ENCODE data around the gene DENND2A. TPM values are rescaled to one million over a fixed set of nuclear protein-coding genes. Genes with fewer than 3 reads are reported as not detected.
"Not testable (repeated sequence)": the region's sequence is repeated elsewhere in the genome, so short reads cannot be mapped to it uniquely, and the experiment has no call there.

Gene DENND2A
- total and polyA plus RNA-seq, 8 donors = 9.3 to 47.2 (median 37.6) TPM

- no peaks in the 10 kb centered on the region for H3K9me3 ChIP-seq
- no peak for DNase-seq
- no peak overlapping the region for H3K4me3 ChIP-seq
- H3K27ac ChIP-seq = no peak overlapping the region
- H3K27me3 ChIP-seq = no peaks in the 10 kb centered on the region
- no peaks in the 10 kb centered on the region for H3K36me3 ChIP-seq
- TF ChIP-seq CTCF (IDR thresholded peaks at IDR 0.05) = no peak
- H3K4me1 ChIP-seq = peaks cover 3 to 19% of the 10 kb centered on the region in 2 donors
- ATAC-seq = no peak
- intact Hi-C loops (cut with DNase I) = no loop called here
These were observed 28.7 kb upstream of the DENND2A start for GRCh38 chr7:140669352-140669751.

- DNase-seq (no peak), ATAC-seq (no peak)
- intact Hi-C loops (cut with DNase I) = no loop called here
These were observed 28.0 kb upstream of the DENND2A start for GRCh38 chr7:140668641-140669040.

GRCh38 chr7:140667476-140667875 lies 26.9 kb upstream of the DENND2A start:
- no peak overlapping the region for H3K4me3 ChIP-seq
- no peak for ATAC-seq
- H3K27ac ChIP-seq = no peak overlapping the region
- H3K4me1 ChIP-seq = peaks cover 0 to 5% of the 10 kb centered on the region in 2 donors
- H3K9me3 ChIP-seq = no peaks in the 10 kb centered on the region
- H3K36me3 ChIP-seq = no peaks in the 10 kb centered on the region
- TF ChIP-seq CTCF (IDR thresholded peaks at IDR 0.05) = no peak
- DNase-seq = no peak
- intact Hi-C loops (cut with DNase I) = no loop called here
- H3K27me3 ChIP-seq = no peaks in the 10 kb centered on the region

More at GRCh38 chr7:140668641-140669040, 28.0 kb upstream of the DENND2A start:
- no peaks in the 10 kb centered on the region for H3K36me3 ChIP-seq
- no peaks in the 10 kb centered on the region for H3K9me3 ChIP-seq
- H3K27ac ChIP-seq = no peak overlapping the region
- no peak overlapping the region for H3K4me3 ChIP-seq
- TF ChIP-seq CTCF (IDR thresholded peaks at IDR 0.05) = no peak
- H3K27me3 ChIP-seq = no peaks in the 10 kb centered on the region
- H3K4me1 ChIP-seq = peaks cover 0 to 12% of the 10 kb centered on the region in 2 donors

GRCh38 chr7:140662938-140663337 lies 22.3 kb upstream of the DENND2A start:
- H3K4me1 ChIP-seq; H3K27me3 ChIP-seq; H3K9me3 ChIP-seq; H3K4me3 ChIP-seq; H3K36me3 ChIP-seq; H3K27ac ChIP-seq; ATAC-seq; intact Hi-C loops (cut with DNase I); DNase-seq: not testable (repeated sequence)

GRCh38 chr7:140661124-140661523 lies 20.5 kb upstream of the DENND2A start:
- intact Hi-C loops (cut with DNase I) = no loop called here
- Histone ChIP-seq H3K9me3 (no peaks in the 10 kb centered on the region), H3K36me3 (no peaks in the 10 kb centered on the region), H3K27me3 (no peaks in the 10 kb centered on the region), H3K27ac (no peak overlapping the region), H3K4me1 (peaks cover 0 to 15% of the 10 kb centered on the region in 2 donors), H3K4me3 (no peak overlapping the region)
- TF ChIP-seq CTCF (IDR thresholded peaks at IDR 0.05) = no peak
- no peak for DNase-seq
- peak; percentile 13 for ATAC-seq

- Histone ChIP-seq H3K27ac (no peak overlapping the region), H3K4me3 (no peak overlapping the region), H3K9me3 (no peaks in the 10 kb centered on the region), H3K36me3 (no peaks in the 10 kb centered on the region), H3K4me1 (peaks cover 0 to 19% of the 10 kb centered on the region in 2 donors), H3K27me3 (no peaks in the 10 kb centered on the region)
- intact Hi-C loops (cut with DNase I) = loop anchor here in 1 of 2 donors (10.0 kb wide), 1 partner anchor 145 kb away; no protein-coding TSS in a partner anchor
- TF ChIP-seq CTCF (IDR thresholded peaks at IDR 0.05) = no peak
- DNase-seq (no peak), ATAC-seq (no peak)
These were observed 19.2 kb upstream of the DENND2A start for GRCh38 chr7:140659856-140660255.
